GM12865 (cell line): ENCODE measurements around the gene TNRC6B.

ENCODE experiments used
- DNase-seq: peaks from one replicate; pipeline ENCODE4 v3.0.0; 2010; ENCODE audit warnings: low read depth
- H3K4me3 ChIP-seq: 2 replicates; pipeline ENCODE4 v1.5.1; 2011; ENCODE audit warnings: mild to moderate bottlenecking, low read depth, low read length, control low read depth
- TF ChIP-seq, protein P1 (sequence below): IDR thresholded peaks from 2 replicates; pipeline ENCODE4 v1.5.1; 2011; ENCODE audit warnings: low read length, control low read depth, low read depth, inconsistent platforms; ENCODE audit not compliant: insufficient read depth; ENCODE audit errors: missing control alignments

The TNRC6B gene

GRCh38 chr22:40326905-40327735 is 149.4 kb downstream of the TNRC6B start:
- DNase-seq, result no peak
- TF ChIP-seq, protein P1, sequence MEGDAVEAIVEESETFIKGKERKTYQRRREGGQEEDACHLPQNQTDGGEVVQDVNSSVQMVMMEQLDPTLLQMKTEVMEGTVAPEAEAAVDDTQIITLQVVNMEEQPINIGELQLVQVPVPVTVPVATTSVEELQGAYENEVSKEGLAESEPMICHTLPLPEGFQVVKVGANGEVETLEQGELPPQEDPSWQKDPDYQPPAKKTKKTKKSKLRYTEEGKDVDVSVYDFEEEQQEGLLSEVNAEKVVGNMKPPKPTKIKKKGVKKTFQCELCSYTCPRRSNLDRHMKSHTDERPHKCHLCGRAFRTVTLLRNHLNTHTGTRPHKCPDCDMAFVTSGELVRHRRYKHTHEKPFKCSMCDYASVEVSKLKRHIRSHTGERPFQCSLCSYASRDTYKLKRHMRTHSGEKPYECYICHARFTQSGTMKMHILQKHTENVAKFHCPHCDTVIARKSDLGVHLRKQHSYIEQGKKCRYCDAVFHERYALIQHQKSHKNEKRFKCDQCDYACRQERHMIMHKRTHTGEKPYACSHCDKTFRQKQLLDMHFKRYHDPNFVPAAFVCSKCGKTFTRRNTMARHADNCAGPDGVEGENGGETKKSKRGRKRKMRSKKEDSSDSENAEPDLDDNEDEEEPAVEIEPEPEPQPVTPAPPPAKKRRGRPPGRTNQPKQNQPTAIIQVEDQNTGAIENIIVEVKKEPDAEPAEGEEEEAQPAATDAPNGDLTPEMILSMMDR, result no peak
- no peak overlapping the region for H3K4me3 ChIP-seq

DNA sequence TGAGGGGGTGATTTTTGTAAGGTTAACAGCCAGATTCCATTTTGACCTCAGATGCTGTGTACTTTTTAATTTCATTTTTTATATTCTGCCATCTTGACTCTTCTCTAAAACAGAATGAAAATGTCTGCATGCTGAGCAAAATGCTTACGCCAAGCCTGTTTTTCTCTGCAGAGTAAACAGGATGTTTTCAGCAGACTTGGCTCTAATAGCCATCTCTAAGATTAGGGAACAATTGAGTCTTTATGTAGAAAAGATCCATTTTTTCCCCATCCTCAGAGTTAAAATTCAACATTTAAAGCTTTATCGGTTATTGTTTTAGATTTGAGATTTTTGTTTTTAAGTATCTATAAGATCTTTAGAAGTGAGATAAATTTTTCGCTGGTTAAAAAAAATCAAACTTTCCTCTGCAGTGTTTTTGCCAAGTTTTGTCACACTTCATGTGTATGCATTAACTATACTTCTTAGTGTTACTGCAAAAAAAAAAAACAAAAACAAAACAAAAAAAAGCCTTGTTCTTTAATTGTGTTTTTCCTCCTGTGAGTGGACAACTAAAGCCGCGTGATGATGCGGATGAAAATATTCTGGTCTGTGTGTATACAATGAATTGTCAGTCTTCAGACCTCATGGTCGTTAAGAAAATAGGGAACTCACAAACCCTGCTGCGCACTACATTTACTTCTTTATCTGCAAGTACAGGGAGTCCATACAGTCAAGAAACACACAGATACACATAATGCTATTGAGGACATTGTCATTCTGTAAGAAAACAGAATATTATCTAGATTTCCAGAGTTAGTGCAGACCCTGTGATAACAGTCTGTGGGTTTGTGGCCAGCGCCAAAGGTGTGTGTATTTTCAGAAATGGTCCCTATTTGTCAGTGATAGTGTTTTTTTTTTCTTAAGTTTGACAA is 151.1 kb downstream of the TNRC6B start:
- TF ChIP-seq, protein P1, result no peak
- no peak overlapping the region for H3K4me3 ChIP-seq
- DNase-seq, result no peak

- TF ChIP-seq, protein P1, result no peak
- DNase-seq, result no peak
- H3K4me3 ChIP-seq, result no peak overlapping the region
Measured at GRCh38 chr22:40329466-40329865, 151.7 kb downstream of the TNRC6B start.

GRCh38 chr22:40330086-40330485 is 152.4 kb downstream of the TNRC6B start:
- H3K4me3 ChIP-seq, result no peak overlapping the region
- DNase-seq, result no peak
- TF ChIP-seq, protein P1, result no peak

DNA sequence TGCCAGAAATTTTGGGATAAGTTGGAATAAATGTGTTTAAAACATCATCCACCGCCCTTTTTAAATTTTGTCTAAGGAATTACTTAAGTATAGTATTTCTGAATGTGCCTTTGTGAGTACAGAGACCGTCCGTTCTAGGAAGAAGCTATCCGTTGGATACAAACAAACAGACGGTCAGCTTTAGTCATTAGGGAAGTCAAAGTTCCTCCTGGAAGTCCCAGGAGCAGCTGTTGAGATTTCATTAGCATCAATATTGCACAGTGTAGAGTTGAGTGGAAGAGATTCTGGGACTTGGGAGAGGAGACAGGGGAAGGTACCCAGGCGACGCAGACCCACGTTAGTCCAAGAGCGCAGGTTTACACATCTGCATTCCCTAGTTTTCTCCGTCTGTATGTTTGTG is 152.9 kb downstream of the TNRC6B start:
- TF ChIP-seq, protein P1, result no peak
- no peak overlapping the region for H3K4me3 ChIP-seq
- no peak for DNase-seq

- DNase-seq, result no peak
- H3K4me3 ChIP-seq, result no peak overlapping the region
- TF ChIP-seq, protein P1, result no peak
Measured at GRCh38 chr22:40331706-40332105, 154.0 kb downstream of the TNRC6B start.
